ENCODE measurements around the gene ARL15. TPM values are rescaled to one million over a fixed set of nuclear protein-coding genes. Genes with fewer than 3 reads are reported as not detected.

Gene ARL15
- total RNA-seq, 1 experiment from 2014 or later: 13.0 TPM

GRCh38 chr5:54093861-54094260, 216.5 kb downstream of the ARL15 start:
- Mint-ChIP-seq H3K4me1 (peaks cover 33 to 38% of the 10 kb centered on the region in 2 experiments), H3K9me3 (no peaks in the 10 kb centered on the region), H3K27ac (no peak overlapping the region), H3K36me3 (ENCODE audit: insufficient read depth in 1 of 3, low read depth in 3 of 3) (no peaks in the 10 kb centered on the region), H3K4me3 (no peak overlapping the region), H3K27me3 (ENCODE audit: low read depth) (no peaks in the 10 kb centered on the region)
- H3K79me1 ChIP-seq (ENCODE audit: insufficient read depth, low read depth, low read length, poor library complexity, severe bottlenecking): no peaks in the 10 kb centered on the region
- no peak overlapping the region for H3T11ph ChIP-seq (ENCODE audit: low read length)
- no peak overlapping the region for H2BK5ac ChIP-seq (ENCODE audit: insufficient read length, low read length)
- no peak for TF ChIP-seq CTCF (conservative IDR thresholded peaks at IDR 0.05)
- no peak overlapping the region for H3K14ac ChIP-seq (ENCODE audit: insufficient read depth, low read length)
- H3K4ac ChIP-seq (ENCODE audit: low read depth, low read length): no peak overlapping the region
- no peak overlapping the region for H4K8ac ChIP-seq (replicated peaks; ENCODE audit: insufficient read length, low read depth, low read length)
- no peaks in the 10 kb centered on the region for H3K9me3 ChIP-seq (ENCODE audit: control insufficient read depth, low read depth, low read length)
- no peak overlapping the region for H2AFZ ChIP-seq (ENCODE audit: low read length)
- no peaks in the 10 kb centered on the region for H3K27me3 ChIP-seq (ENCODE audit: insufficient read depth, low read length)
- H3K23me2 ChIP-seq (ENCODE audit: insufficient read length, low read depth, low read length, poor library complexity, severe bottlenecking): no peaks in the 10 kb centered on the region
- H3K18ac ChIP-seq (ENCODE audit: insufficient read length, low read depth, low read length): no peak overlapping the region
- H4K91ac ChIP-seq (ENCODE audit: insufficient read length, low read depth, low read length): no peak overlapping the region
- H2BK12ac ChIP-seq (ENCODE audit: insufficient read length, low read depth, low read length): no peak overlapping the region
- no peak overlapping the region for H2BK15ac ChIP-seq (ENCODE audit: low read depth, low read length)
- no peaks in the 10 kb centered on the region for H3K4me1 ChIP-seq (ENCODE audit: insufficient read depth, low read length)
- H3K23ac ChIP-seq (ENCODE audit: insufficient read length, low read depth, low read length): no peak overlapping the region
- H2BK20ac ChIP-seq (ENCODE audit: low read depth, low read length, poor library complexity, severe bottlenecking): no peak overlapping the region
- WGBS (ENCODE audit: extremely low coverage, insufficient read length, low lambda C conversion rate): no CpG with 5 or more reads among the region's 2 CpGs
- DNase-seq: no peak
- no peak overlapping the region for H2AK5ac ChIP-seq (ENCODE audit: insufficient read length, low read length)
- no peak overlapping the region for H3K56ac ChIP-seq (ENCODE audit: insufficient read length, low read depth, low read length)
- H3K4me2 ChIP-seq (ENCODE audit: insufficient read depth, insufficient read length, low read length): no peak overlapping the region
- H2BK120ac ChIP-seq (ENCODE audit: low read depth, low read length, poor library complexity, severe bottlenecking): no peak overlapping the region
- no peaks in the 10 kb centered on the region for H4K20me1 ChIP-seq (ENCODE audit: control insufficient read depth, insufficient read depth, insufficient read length)
- H3K9ac ChIP-seq (ENCODE audit: extremely low read depth, insufficient read length, low read length): no peak overlapping the region
- no peak overlapping the region for H3K27ac ChIP-seq (ENCODE audit: insufficient read length, low read depth, low read length)
- no peaks in the 10 kb centered on the region for H3K79me2 ChIP-seq (ENCODE audit: insufficient read depth, low read length)
- H4K5ac ChIP-seq (ENCODE audit: insufficient read length, low read depth, low read length): no peak overlapping the region
